Measurements from ENCODE around the gene ROBO4.

ROBO4 gene

DNA sequence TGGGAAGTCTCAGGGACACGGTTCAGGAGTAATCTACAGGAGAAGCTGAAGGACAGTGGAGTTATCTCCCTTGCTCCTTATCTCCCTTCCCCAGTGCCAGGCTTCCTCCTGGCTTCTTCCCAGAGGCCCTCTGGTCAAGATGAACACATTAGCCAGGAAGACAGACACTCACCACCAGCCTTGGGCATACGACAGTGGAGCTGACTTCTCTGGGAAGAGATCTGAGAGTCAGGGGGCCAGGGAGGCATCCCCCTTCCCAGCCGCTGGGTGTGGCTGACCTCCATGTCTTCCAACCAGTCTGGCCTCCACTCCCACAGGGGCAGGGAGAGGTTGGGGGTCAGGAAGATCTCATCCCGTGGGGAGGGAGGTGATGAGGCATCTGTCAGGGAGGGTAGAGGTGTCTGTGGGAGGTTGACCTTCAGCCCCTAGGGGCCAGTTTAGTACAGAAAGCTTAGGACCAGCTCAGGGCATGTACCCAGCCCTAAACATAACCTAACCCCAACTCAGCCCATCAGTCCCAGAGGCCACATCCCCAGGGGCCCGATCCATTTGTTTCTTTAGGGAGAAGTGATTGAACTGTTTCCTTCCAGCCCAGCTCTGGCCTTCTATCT is 12.7 kb downstream of the ROBO4 start:
- no peaks in the 10 kb centered on the region for H3K9me2 ChIP-seq (replicated peaks; ENCODE audit: insufficient read depth, low read length)
- no peak overlapping the region for H3K4me3 ChIP-seq (ENCODE audit: insufficient read depth, low read length, poor library complexity, severe bottlenecking)
- H3K36me3 ChIP-seq (ENCODE audit: low read length) = no peaks in the 10 kb centered on the region
- H3K4me2 ChIP-seq (ENCODE audit: low read depth, low read length, poor library complexity, severe bottlenecking) = no peak overlapping the region
- H3F3A ChIP-seq (ENCODE audit: insufficient read depth) = no peaks in the 10 kb centered on the region
- H3K9me3 ChIP-seq (ENCODE audit: insufficient read depth, low read length) = no peaks in the 10 kb centered on the region
- no peaks in the 10 kb centered on the region for H3K79me2 ChIP-seq (ENCODE audit: insufficient read depth, low read length)
- no peaks in the 10 kb centered on the region for H3K27me3 ChIP-seq (ENCODE audit: low read length)
- H4K20me1 ChIP-seq (ENCODE audit: low read depth, low read length) = no peaks in the 10 kb centered on the region
- H2AFZ ChIP-seq (ENCODE audit: low read depth, low read length, severe bottlenecking) = no peak overlapping the region
- TF ChIP-seq EZH2phosphoT487 (conservative IDR thresholded peaks at IDR 0.05; ENCODE audit: low read length) = no peak
- TF ChIP-seq, protein P1, sequence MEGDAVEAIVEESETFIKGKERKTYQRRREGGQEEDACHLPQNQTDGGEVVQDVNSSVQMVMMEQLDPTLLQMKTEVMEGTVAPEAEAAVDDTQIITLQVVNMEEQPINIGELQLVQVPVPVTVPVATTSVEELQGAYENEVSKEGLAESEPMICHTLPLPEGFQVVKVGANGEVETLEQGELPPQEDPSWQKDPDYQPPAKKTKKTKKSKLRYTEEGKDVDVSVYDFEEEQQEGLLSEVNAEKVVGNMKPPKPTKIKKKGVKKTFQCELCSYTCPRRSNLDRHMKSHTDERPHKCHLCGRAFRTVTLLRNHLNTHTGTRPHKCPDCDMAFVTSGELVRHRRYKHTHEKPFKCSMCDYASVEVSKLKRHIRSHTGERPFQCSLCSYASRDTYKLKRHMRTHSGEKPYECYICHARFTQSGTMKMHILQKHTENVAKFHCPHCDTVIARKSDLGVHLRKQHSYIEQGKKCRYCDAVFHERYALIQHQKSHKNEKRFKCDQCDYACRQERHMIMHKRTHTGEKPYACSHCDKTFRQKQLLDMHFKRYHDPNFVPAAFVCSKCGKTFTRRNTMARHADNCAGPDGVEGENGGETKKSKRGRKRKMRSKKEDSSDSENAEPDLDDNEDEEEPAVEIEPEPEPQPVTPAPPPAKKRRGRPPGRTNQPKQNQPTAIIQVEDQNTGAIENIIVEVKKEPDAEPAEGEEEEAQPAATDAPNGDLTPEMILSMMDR (IDR thresholded peaks at IDR 0.05; ENCODE audit: insufficient read depth, low read length, poor library complexity, severe bottlenecking) = no peak
- no peak overlapping the region for H3K9ac ChIP-seq (ENCODE audit: low read length)
- no peak overlapping the region for H3K27ac ChIP-seq (ENCODE audit: low read depth, low read length)

DNA sequence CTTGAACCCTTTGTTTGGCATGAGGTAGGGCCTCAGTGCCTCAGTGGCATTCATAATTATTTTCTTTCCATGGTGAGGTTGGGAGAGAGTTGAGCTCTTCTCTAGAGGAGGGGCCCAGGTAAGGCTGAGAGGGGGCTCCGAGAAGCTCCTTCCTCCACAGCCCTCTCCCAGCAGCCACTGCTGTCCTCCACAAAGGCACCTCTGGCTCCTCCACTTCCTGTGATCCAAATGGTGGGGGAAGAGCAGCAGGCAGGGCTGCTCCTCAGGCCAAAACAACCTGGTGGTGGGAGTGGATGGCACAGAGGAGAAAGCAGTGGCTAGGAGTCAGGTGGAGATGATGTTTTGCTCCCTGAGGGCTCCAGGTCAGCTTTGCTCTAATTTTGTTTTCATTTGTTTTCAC is 13.3 kb downstream of the ROBO4 start:
- TF ChIP-seq EZH2phosphoT487 (conservative IDR thresholded peaks at IDR 0.05; ENCODE audit: low read length) = no peak
- TF ChIP-seq, protein P1 (IDR thresholded peaks at IDR 0.05; ENCODE audit: insufficient read depth, low read length, poor library complexity, severe bottlenecking) = no peak
- no peak overlapping the region for H2AFZ ChIP-seq (ENCODE audit: low read depth, low read length, severe bottlenecking)
- no peaks in the 10 kb centered on the region for H3K9me2 ChIP-seq (replicated peaks; ENCODE audit: insufficient read depth, low read length)
- no peaks in the 10 kb centered on the region for H4K20me1 ChIP-seq (ENCODE audit: low read depth, low read length)
- no peaks in the 10 kb centered on the region for H3K79me2 ChIP-seq (ENCODE audit: insufficient read depth, low read length)
- no peaks in the 10 kb centered on the region for H3K9me3 ChIP-seq (ENCODE audit: insufficient read depth, low read length)
- no peaks in the 10 kb centered on the region for H3F3A ChIP-seq (ENCODE audit: insufficient read depth)
- H3K27ac ChIP-seq (ENCODE audit: low read depth, low read length) = no peak overlapping the region
- no peaks in the 10 kb centered on the region for H3K27me3 ChIP-seq (ENCODE audit: low read length)
- H3K4me2 ChIP-seq (ENCODE audit: low read depth, low read length, poor library complexity, severe bottlenecking) = no peak overlapping the region
- H3K36me3 ChIP-seq (ENCODE audit: low read length) = no peaks in the 10 kb centered on the region
- H3K4me3 ChIP-seq (ENCODE audit: insufficient read depth, low read length, poor library complexity, severe bottlenecking) = no peak overlapping the region
- H3K9ac ChIP-seq (ENCODE audit: low read length) = no peak overlapping the region

DNA sequence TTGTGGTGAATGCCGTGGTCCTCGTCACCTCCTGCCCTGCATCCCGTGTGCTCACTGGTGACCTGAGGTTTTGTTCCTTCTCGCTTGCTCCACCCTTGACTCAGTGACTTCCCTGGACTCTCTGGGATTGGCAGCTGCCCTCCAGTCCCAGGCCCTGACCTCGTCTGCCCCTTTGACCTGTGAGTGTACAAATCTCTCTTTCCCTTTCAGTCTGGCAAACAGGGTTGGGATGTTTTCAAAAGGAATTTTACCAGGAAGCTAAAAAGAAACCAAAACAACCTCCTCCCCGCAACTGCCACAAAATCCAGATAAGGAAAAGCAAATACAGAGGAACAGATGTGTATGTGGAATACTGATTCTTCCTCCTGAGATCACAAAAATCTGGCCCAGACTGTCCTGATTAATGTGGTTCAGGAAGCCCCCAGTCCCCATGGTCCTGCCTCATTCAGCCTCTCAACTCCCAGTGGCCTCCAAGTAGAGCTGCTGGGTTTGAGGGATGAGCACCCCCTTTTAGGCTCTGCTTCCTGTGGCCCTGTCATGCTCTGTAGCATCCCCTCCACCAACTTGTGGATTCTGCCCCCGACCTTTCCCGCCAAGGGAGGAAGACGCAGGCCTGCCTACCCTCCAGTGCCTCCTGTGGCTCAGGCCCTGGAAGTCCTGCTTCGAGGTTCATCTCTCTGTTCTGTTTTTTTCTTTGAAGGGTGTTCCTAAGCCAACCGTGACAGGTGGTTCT is 15.2 kb downstream of the ROBO4 start:
- no peak overlapping the region for H3K4me2 ChIP-seq (ENCODE audit: low read depth, low read length, poor library complexity, severe bottlenecking)
- no peaks in the 10 kb centered on the region for H3K9me2 ChIP-seq (replicated peaks; ENCODE audit: insufficient read depth, low read length)
- no peaks in the 10 kb centered on the region for H3F3A ChIP-seq (ENCODE audit: insufficient read depth)
- no peak overlapping the region for H3K9ac ChIP-seq (ENCODE audit: low read length)
- TF ChIP-seq, protein P1 (IDR thresholded peaks at IDR 0.05; ENCODE audit: insufficient read depth, low read length, poor library complexity, severe bottlenecking) = no peak
- TF ChIP-seq EZH2phosphoT487 (conservative IDR thresholded peaks at IDR 0.05; ENCODE audit: low read length) = no peak
- no peaks in the 10 kb centered on the region for H3K9me3 ChIP-seq (ENCODE audit: insufficient read depth, low read length)
- H3K27me3 ChIP-seq (ENCODE audit: low read length) = no peaks in the 10 kb centered on the region
- no peak overlapping the region for H3K4me3 ChIP-seq (ENCODE audit: insufficient read depth, low read length, poor library complexity, severe bottlenecking)
- no peaks in the 10 kb centered on the region for H4K20me1 ChIP-seq (ENCODE audit: low read depth, low read length)
- no peak overlapping the region for H2AFZ ChIP-seq (ENCODE audit: low read depth, low read length, severe bottlenecking)
- H3K79me2 ChIP-seq (ENCODE audit: insufficient read depth, low read length) = no peaks in the 10 kb centered on the region
- H3K27ac ChIP-seq (ENCODE audit: low read depth, low read length) = no peak overlapping the region
- H3K36me3 ChIP-seq (ENCODE audit: low read length) = no peaks in the 10 kb centered on the region

Measured in SU-DHL-6 (cell line).